Measurements from ENCODE around the gene OSCP1. TPM values are rescaled to one million over a fixed set of nuclear protein-coding genes. Genes with fewer than 3 reads are reported as not detected.

The OSCP1 gene
- total RNA-seq, 1 donor from 2014 or later, result 5.2 TPM

GRCh38 chr1:36446271-36446670 is 4.0 kb downstream of the OSCP1 start:
- Histone ChIP-seq H3K27me3 (no peaks in the 10 kb centered on the region), H3K27ac (no peak overlapping the region), H3K36me3 (no peaks in the 10 kb centered on the region), H3K4me3 (no peak overlapping the region), H3K4me1 (peaks cover 25% of the 10 kb centered on the region), H3K9me3 (no peaks in the 10 kb centered on the region)
- intact Hi-C loops (cut with DNase I), result no loop called here
- TF ChIP-seq POLR2A (IDR thresholded peaks at IDR 0.05) (no peak), POLR2AphosphoS5 (IDR thresholded peaks at IDR 0.05; ENCODE audit: insufficient read depth in 1 of 2, low read depth in 1 of 2) (no peak)
- TF ChIP-seq, protein P1, sequence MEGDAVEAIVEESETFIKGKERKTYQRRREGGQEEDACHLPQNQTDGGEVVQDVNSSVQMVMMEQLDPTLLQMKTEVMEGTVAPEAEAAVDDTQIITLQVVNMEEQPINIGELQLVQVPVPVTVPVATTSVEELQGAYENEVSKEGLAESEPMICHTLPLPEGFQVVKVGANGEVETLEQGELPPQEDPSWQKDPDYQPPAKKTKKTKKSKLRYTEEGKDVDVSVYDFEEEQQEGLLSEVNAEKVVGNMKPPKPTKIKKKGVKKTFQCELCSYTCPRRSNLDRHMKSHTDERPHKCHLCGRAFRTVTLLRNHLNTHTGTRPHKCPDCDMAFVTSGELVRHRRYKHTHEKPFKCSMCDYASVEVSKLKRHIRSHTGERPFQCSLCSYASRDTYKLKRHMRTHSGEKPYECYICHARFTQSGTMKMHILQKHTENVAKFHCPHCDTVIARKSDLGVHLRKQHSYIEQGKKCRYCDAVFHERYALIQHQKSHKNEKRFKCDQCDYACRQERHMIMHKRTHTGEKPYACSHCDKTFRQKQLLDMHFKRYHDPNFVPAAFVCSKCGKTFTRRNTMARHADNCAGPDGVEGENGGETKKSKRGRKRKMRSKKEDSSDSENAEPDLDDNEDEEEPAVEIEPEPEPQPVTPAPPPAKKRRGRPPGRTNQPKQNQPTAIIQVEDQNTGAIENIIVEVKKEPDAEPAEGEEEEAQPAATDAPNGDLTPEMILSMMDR (IDR thresholded peaks at IDR 0.05), result no peak
- DNase-seq (ENCODE audit: extremely low spot score in 2 of 2), result no peak

DNA sequence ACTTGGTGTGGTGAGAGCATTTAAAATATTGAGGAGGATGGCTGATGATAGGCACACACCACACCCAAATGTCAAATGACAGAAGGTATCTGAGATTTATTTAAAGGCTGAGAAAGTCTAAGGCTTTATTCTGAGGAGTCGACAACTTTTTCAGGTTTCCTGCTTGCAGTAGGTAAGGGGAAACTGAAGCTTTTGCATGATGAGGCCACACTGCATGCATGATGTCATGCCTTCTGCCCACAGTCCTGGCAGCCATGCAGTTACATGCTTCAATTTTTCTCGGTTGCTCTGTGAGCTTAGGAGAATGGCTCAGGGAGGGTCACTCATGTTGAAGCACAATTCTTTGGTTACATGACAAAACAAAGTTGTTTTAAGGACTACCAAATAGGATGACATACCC is 7.0 kb downstream of the OSCP1 start:
- peaks cover under 1% of the 10 kb centered on the region for H3K4me1 ChIP-seq
- DNase-seq (ENCODE audit: extremely low spot score in 2 of 2), result no peak
- no peak overlapping the region for H3K27ac ChIP-seq
- no peaks in the 10 kb centered on the region for H3K9me3 ChIP-seq
- TF ChIP-seq, protein P1 (IDR thresholded peaks at IDR 0.05), result no peak
- H3K27me3 ChIP-seq, result no peaks in the 10 kb centered on the region
- H3K36me3 ChIP-seq, result no peaks in the 10 kb centered on the region
- no peak overlapping the region for H3K4me3 ChIP-seq
- intact Hi-C loops (cut with DNase I), result no loop called here

- intact Hi-C loops (cut with DNase I), result no loop called here
- no peak for TF ChIP-seq POLR2A (IDR thresholded peaks at IDR 0.05)
- no peak for TF ChIP-seq POLR2AphosphoS5 (IDR thresholded peaks at IDR 0.05; ENCODE audit: insufficient read depth in 1 of 2, low read depth in 1 of 2)
- TF ChIP-seq, protein P1 (IDR thresholded peaks at IDR 0.05), result no peak
- Histone ChIP-seq H3K9me3 (no peaks in the 10 kb centered on the region), H3K27me3 (no peaks in the 10 kb centered on the region), H3K27ac (no peak overlapping the region), H3K4me3 (no peak overlapping the region), H3K4me1 (no peaks in the 10 kb centered on the region), H3K36me3 (no peaks in the 10 kb centered on the region)
- no peak for DNase-seq (ENCODE audit: extremely low spot score in 2 of 2)
Measured at GRCh38 chr1:36442337-36442736, 7.9 kb downstream of the OSCP1 start.

DNA sequence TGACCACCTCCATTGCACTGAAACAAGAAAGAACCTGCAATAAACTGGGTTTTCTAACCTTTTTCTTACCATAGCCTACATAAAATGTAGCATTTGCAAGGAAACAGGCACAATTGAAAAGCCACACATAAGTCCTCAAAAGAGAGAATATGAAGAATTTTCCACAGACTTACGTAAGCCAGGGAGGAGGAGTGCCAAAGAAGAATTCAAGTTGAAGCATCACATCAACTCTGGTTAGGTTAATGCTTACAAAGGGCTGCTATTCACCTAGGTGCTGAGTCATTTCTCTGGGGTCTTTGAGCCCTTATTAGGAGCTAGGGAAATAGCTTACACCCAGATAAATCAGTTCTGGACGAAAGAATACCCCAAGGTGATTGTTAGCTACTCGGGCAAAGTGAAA is 9.6 kb downstream of the OSCP1 start:
- H3K4me1 ChIP-seq, result no peaks in the 10 kb centered on the region
- no peaks in the 10 kb centered on the region for H3K9me3 ChIP-seq
- H3K36me3 ChIP-seq, result no peaks in the 10 kb centered on the region
- no peak overlapping the region for H3K27ac ChIP-seq
- intact Hi-C loops (cut with DNase I), result no loop called here
- DNase-seq (ENCODE audit: extremely low spot score in 2 of 2), result no peak
- no peak for TF ChIP-seq POLR2A (IDR thresholded peaks at IDR 0.05)
- TF ChIP-seq, protein P1 (IDR thresholded peaks at IDR 0.05), result no peak
- H3K27me3 ChIP-seq, result no peaks in the 10 kb centered on the region
- no peak overlapping the region for H3K4me3 ChIP-seq

- TF ChIP-seq POLR2A (IDR thresholded peaks at IDR 0.05) (no peak), POLR2AphosphoS5 (IDR thresholded peaks at IDR 0.05; ENCODE audit: insufficient read depth in 1 of 2, low read depth in 1 of 2) (no peak)
- no peak for DNase-seq (ENCODE audit: extremely low spot score in 2 of 2)
- Histone ChIP-seq H3K9me3 (no peaks in the 10 kb centered on the region), H3K27ac (no peak overlapping the region), H3K36me3 (no peaks in the 10 kb centered on the region), H3K27me3 (no peaks in the 10 kb centered on the region), H3K4me3 (no peak overlapping the region), H3K4me1 (no peaks in the 10 kb centered on the region)
- intact Hi-C loops (cut with DNase I), result no loop called here
Measured at GRCh38 chr1:36440044-36440443, 10.2 kb downstream of the OSCP1 start.

DNA sequence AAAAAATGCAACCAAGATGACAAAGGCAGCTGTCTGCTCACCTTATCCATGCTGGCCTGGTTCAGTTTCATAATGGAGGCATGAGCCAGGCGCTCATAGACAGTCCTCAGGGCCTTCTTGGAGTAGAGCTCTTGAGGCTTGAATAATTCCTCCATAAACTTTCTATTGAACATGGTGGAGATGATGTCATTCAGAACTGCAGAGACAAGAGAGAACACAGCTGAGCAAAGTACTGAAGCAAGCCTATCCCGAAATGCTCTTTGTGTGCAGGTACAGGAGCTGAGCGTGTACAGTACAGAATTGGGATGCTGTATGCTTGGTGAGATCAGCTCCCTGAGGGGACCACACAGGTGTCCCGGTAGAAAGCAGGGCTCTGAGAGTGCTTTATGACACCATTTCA is 11.5 kb downstream of the OSCP1 start:
- Histone ChIP-seq H3K27ac (no peak overlapping the region), H3K4me1 (no peaks in the 10 kb centered on the region), H3K27me3 (no peaks in the 10 kb centered on the region), H3K4me3 (no peak overlapping the region), H3K9me3 (no peaks in the 10 kb centered on the region), H3K36me3 (no peaks in the 10 kb centered on the region)
- TF ChIP-seq POLR2AphosphoS5 (IDR thresholded peaks at IDR 0.05; ENCODE audit: insufficient read depth in 1 of 2, low read depth in 1 of 2) (no peak), POLR2A (IDR thresholded peaks at IDR 0.05) (no peak)
- TF ChIP-seq, protein P1 (IDR thresholded peaks at IDR 0.05), result no peak
- intact Hi-C loops (cut with DNase I), result no loop called here
- no peak for DNase-seq (ENCODE audit: extremely low spot score in 2 of 2)

All from vagina (tissue), 2 donors.